Neural cell (in vitro differentiated cells): ENCODE data around the gene DOCK2. TPM values are rescaled to one million over a fixed set of nuclear protein-coding genes. Genes with fewer than 3 reads are reported as not detected.

ENCODE experiments used
- H2AFZ ChIP-seq: fragments of 200-600, 300-800 bp; sonication (generic), shearing (Covaris generic); 2 replicates; pipeline ENCODE4 v1.6.0; 2014; ENCODE audit warnings: low read depth, mild to moderate bottlenecking, antibody characterized with exemption, low read length, moderate library complexity
- H3F3A ChIP-seq: fragments of 200-600 bp; shearing (Covaris generic); 2 replicates; pipeline ENCODE4 v1.6.1; 2016; ENCODE audit warnings: mild to moderate bottlenecking, moderate library complexity, mixed read lengths, antibody characterized with exemption, low read length; ENCODE audit not compliant: insufficient read depth, poor library complexity, severe bottlenecking
- H3K27ac ChIP-seq: fragments of 200-600, 300-800 bp; sonication (generic), shearing (Covaris generic); 2 replicates; pipeline ENCODE4 v1.5.1; 2014; ENCODE audit warnings: mild to moderate bottlenecking, low read length, moderate library complexity
- H3K27me3 ChIP-seq: fragments of 300-800, 200-600 bp; sonication (generic), shearing (Covaris generic); 2 replicates; pipeline ENCODE4 v1.6.0; 2014; ENCODE audit warnings: mild to moderate bottlenecking, low read depth, low read length, moderate library complexity; ENCODE audit not compliant: insufficient read depth
- H3K36me3 ChIP-seq: fragments of 300-800, 200-600 bp; sonication (generic), shearing (Covaris generic); 2 replicates; pipeline ENCODE4 v1.5.1; 2014; ENCODE audit warnings: mild to moderate bottlenecking, antibody characterized with exemption, low read length, moderate library complexity; ENCODE audit not compliant: insufficient read depth
- H3K4me2 ChIP-seq: fragments of 300-800, 200-600 bp; sonication (generic), shearing (Covaris generic); 2 replicates; pipeline ENCODE4 v1.6.0; 2014; ENCODE audit warnings: mild to moderate bottlenecking, low read length
- H3K4me3 ChIP-seq: fragments of 300-800, 200-600 bp; sonication (generic), shearing (Covaris generic); 2 replicates; pipeline ENCODE4 v1.5.1; 2014; ENCODE audit warnings: mild to moderate bottlenecking, low read length, moderate library complexity
- H3K79me2 ChIP-seq: fragments of 200-600 bp; shearing (Covaris generic); replicated peaks from 2 replicates; pipeline ENCODE4 v1.6.0; 2014; ENCODE audit warnings: mild to moderate bottlenecking, low read length, moderate library complexity; ENCODE audit not compliant: insufficient read depth
- H3K9ac ChIP-seq: fragments of 300-800, 200-600 bp; sonication (generic), shearing (Covaris generic); 2 replicates; pipeline ENCODE4 v1.6.1; 2016; ENCODE audit warnings: mild to moderate bottlenecking, low read length, mixed read lengths
- H3K9me2 ChIP-seq: fragments of 200-600 bp; shearing (Covaris generic); 2 replicates; pipeline ENCODE4 v1.6.1; 2016; ENCODE audit warnings: mild to moderate bottlenecking, low read length, mixed read lengths; ENCODE audit not compliant: insufficient read depth
- H3K9me3 ChIP-seq: fragments of 200-600, 300-800 bp; sonication (generic), shearing (Covaris generic); 2 replicates; pipeline ENCODE4 v1.6.1; 2016; ENCODE audit warnings: mild to moderate bottlenecking, mixed run types, low read length, moderate library complexity, mixed read lengths
- H4K20me1 ChIP-seq: fragments of 200-600 bp; shearing (Covaris generic); 2 replicates; pipeline ENCODE4 v1.6.1; 2016; ENCODE audit warnings: mild to moderate bottlenecking, mixed run types; ENCODE audit not compliant: insufficient read depth
- EP300 ChIP-seq: fragments of 450-650 bp; conservative IDR thresholded peaks from 2 replicates; pipeline ENCODE4 v1.6.1; 2014; ENCODE audit warnings: antibody characterized with exemption, mild to moderate bottlenecking, moderate library complexity; ENCODE audit not compliant: poor library complexity, severe bottlenecking
- EZH2 ChIP-seq: fragments of 200-600, 300-800 bp; shearing (Covaris generic), sonication (generic); IDR thresholded peaks from 2 replicates; pipeline ENCODE4 v1.6.1; 2014; ENCODE audit warnings: antibody characterized with exemption, low read length, borderline replicate concordance, mild to moderate bottlenecking; ENCODE audit not compliant: insufficient read depth, poor library complexity, severe bottlenecking
- MXI1 ChIP-seq: fragments of 450-650 bp; conservative IDR thresholded peaks from 2 replicates; pipeline ENCODE4 v1.6.1; 2014; ENCODE audit warnings: antibody characterized with exemption, mild to moderate bottlenecking; ENCODE audit not compliant: poor library complexity, severe bottlenecking
- POLR2AphosphoS5 ChIP-seq: IDR thresholded peaks from 2 replicates; pipeline ENCODE4 v1.6.1; 2012
- RAD21 ChIP-seq: fragments of 450-650 bp; conservative IDR thresholded peaks from 2 replicates; pipeline ENCODE4 v1.6.1; 2014; ENCODE audit warnings: antibody characterized with exemption, mild to moderate bottlenecking, moderate library complexity
- SMC3 ChIP-seq: fragments of 450-650 bp; conservative IDR thresholded peaks from 2 replicates; pipeline ENCODE4 v1.6.1; 2014; ENCODE audit warnings: antibody characterized with exemption, mild to moderate bottlenecking, moderate library complexity; ENCODE audit not compliant: poor library complexity
- TAF1 ChIP-seq: IDR thresholded peaks from 2 replicates; pipeline ENCODE4 v1.6.1; 2012; ENCODE audit warnings: low read depth
- polyA plus RNA-seq: library from polyadenylated mRNA; depleted of rRNA; stranded (reverse); fragments of >200 nt; gene quantifications from 2 replicates; pipeline ENCODE4 v1.2.3, GENCODE V29; 2014
- TF ChIP-seq, protein P1 (sequence below): IDR thresholded peaks from 2 replicates; pipeline ENCODE4 v1.6.1; 2012; ENCODE audit warnings: borderline replicate concordance
- TF ChIP-seq, protein P2 (sequence below): fragments of 450-650 bp; IDR thresholded peaks from 2 replicates; pipeline ENCODE4 v1.5.1; 2014; ENCODE audit warnings: antibody characterized with exemption, mild to moderate bottlenecking, moderate library complexity; ENCODE audit not compliant: poor library complexity, severe bottlenecking

Gene DOCK2
- polyA plus RNA-seq, 1 donor from 2014 or later, result 0.15 TPM

DNA sequence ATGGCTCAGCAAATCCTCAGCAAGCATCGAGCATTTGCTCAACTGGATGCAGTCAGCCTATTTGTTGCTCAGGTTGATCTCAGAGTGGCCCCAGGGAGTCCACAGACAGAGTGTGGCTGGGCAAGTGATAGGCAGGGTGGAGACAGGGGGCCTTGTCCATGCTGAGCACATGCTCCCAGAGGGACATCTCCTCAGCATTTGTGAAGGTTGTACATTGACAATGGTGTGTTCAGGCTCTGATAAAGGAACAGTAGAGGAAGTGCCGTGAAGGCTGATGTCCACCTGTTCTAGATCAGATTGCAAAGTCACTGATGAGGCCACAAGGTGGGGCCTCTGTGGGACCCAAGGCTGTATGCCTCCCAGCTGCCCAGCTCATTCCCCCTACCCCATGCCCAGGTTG, 418.5 kb downstream of the DOCK2 start:
- no peak overlapping the region for H3K4me2 ChIP-seq
- H3K36me3 ChIP-seq, result no peaks in the 10 kb centered on the region
- no peaks in the 10 kb centered on the region for H3K9me3 ChIP-seq
- no peak overlapping the region for H2AFZ ChIP-seq
- TF ChIP-seq SMC3 (no peak), EZH2 (no peak), RAD21 (no peak), TAF1 (no peak), MXI1 (no peak), POLR2AphosphoS5 (no peak), EP300 (no peak)
- TF ChIP-seq, protein P1, sequence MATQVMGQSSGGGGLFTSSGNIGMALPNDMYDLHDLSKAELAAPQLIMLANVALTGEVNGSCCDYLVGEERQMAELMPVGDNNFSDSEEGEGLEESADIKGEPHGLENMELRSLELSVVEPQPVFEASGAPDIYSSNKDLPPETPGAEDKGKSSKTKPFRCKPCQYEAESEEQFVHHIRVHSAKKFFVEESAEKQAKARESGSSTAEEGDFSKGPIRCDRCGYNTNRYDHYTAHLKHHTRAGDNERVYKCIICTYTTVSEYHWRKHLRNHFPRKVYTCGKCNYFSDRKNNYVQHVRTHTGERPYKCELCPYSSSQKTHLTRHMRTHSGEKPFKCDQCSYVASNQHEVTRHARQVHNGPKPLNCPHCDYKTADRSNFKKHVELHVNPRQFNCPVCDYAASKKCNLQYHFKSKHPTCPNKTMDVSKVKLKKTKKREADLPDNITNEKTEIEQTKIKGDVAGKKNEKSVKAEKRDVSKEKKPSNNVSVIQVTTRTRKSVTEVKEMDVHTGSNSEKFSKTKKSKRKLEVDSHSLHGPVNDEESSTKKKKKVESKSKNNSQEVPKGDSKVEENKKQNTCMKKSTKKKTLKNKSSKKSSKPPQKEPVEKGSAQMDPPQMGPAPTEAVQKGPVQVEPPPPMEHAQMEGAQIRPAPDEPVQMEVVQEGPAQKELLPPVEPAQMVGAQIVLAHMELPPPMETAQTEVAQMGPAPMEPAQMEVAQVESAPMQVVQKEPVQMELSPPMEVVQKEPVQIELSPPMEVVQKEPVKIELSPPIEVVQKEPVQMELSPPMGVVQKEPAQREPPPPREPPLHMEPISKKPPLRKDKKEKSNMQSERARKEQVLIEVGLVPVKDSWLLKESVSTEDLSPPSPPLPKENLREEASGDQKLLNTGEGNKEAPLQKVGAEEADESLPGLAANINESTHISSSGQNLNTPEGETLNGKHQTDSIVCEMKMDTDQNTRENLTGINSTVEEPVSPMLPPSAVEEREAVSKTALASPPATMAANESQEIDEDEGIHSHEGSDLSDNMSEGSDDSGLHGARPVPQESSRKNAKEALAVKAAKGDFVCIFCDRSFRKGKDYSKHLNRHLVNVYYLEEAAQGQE, result no peak
- TF ChIP-seq, protein P2, sequence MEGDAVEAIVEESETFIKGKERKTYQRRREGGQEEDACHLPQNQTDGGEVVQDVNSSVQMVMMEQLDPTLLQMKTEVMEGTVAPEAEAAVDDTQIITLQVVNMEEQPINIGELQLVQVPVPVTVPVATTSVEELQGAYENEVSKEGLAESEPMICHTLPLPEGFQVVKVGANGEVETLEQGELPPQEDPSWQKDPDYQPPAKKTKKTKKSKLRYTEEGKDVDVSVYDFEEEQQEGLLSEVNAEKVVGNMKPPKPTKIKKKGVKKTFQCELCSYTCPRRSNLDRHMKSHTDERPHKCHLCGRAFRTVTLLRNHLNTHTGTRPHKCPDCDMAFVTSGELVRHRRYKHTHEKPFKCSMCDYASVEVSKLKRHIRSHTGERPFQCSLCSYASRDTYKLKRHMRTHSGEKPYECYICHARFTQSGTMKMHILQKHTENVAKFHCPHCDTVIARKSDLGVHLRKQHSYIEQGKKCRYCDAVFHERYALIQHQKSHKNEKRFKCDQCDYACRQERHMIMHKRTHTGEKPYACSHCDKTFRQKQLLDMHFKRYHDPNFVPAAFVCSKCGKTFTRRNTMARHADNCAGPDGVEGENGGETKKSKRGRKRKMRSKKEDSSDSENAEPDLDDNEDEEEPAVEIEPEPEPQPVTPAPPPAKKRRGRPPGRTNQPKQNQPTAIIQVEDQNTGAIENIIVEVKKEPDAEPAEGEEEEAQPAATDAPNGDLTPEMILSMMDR, result no peak
- H3F3A ChIP-seq, result no peaks in the 10 kb centered on the region
- H3K4me3 ChIP-seq, result no peak overlapping the region
- H3K9ac ChIP-seq, result no peak overlapping the region
- no peak overlapping the region for H3K27ac ChIP-seq
- H3K9me2 ChIP-seq, result no peaks in the 10 kb centered on the region
- no peaks in the 10 kb centered on the region for H3K79me2 ChIP-seq
- no peaks in the 10 kb centered on the region for H4K20me1 ChIP-seq
- H3K27me3 ChIP-seq, result no peaks in the 10 kb centered on the region

DNA sequence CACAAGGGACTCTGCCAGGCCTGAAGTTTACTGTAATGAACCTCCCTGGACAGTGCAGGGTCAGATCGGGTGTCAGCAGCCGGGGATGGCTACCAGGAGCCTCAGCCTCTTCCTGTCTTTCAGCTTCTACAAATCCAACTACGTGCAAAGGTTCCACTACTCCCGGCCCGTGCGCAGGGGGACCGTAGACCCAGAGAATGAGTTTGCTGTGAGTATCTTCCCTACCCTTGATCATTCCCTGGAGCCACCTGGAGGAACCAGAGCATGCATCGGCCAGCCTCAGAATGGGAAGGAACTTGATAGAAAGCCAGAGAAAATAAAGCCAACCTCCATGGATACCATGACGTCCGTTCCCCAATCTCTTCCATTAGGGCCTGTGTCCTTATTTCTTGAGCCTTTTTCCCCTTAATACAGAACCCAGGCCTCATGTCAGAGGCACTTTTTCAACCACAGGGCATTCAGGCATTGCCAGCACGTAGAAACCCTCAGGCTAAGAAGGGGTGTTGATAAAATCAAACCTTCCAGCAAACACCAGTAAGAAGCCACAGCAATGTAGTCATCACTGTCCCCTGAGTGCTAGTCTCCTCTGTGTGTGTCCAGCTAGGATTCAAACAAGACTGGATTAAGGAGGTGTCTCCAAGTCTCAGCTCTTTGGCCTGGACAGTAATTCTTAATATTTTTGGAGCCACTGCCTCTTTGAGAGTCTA, 419.6 kb downstream of the DOCK2 start:
- TF ChIP-seq, protein P1, result no peak
- TF ChIP-seq RAD21 (no peak), SMC3 (no peak), TAF1 (no peak), MXI1 (no peak), EZH2 (no peak), POLR2AphosphoS5 (no peak), EP300 (no peak)
- TF ChIP-seq, protein P2, result no peak
- no peaks in the 10 kb centered on the region for H4K20me1 ChIP-seq
- no peak overlapping the region for H3K4me2 ChIP-seq
- H2AFZ ChIP-seq, result no peak overlapping the region
- no peak overlapping the region for H3K27ac ChIP-seq
- no peaks in the 10 kb centered on the region for H3K9me2 ChIP-seq
- no peaks in the 10 kb centered on the region for H3K79me2 ChIP-seq
- no peaks in the 10 kb centered on the region for H3F3A ChIP-seq
- H3K9ac ChIP-seq, result no peak overlapping the region
- H3K36me3 ChIP-seq, result no peaks in the 10 kb centered on the region
- H3K9me3 ChIP-seq, result no peaks in the 10 kb centered on the region
- no peaks in the 10 kb centered on the region for H3K27me3 ChIP-seq
- H3K4me3 ChIP-seq, result no peak overlapping the region
